AG09309 (cell line): ENCODE measurements around the gene MAPK8IP3.
"Not testable (repeated sequence)": the region's sequence is repeated elsewhere in the genome, so short reads cannot be mapped to it uniquely, and the experiment has no call there.

Experiments
- DNase-seq: peaks from one replicate; pipeline ENCODE4 v3.0.0-alpha.2; 2010; ENCODE audit warnings: low read depth
- H3K4me3 ChIP-seq: 2 replicates; pipeline ENCODE4 v1.5.1; 2011; ENCODE audit warnings: mild to moderate bottlenecking, low read depth, low read length, moderate library complexity; ENCODE audit not compliant: control insufficient read depth
- CTCF ChIP-seq: IDR thresholded peaks from 2 replicates; pipeline ENCODE4 v1.5.1; 2011; ENCODE audit warnings: mild to moderate bottlenecking, low read depth, low read length, inconsistent platforms; ENCODE audit not compliant: insufficient read depth, control insufficient read depth; ENCODE audit errors: missing control alignments

MAPK8IP3 gene

GRCh38 chr16:1727651-1728624, 21.9 kb downstream of the MAPK8IP3 start:
- TF ChIP-seq CTCF, result no peak
- no peak for DNase-seq
- no peak overlapping the region for H3K4me3 ChIP-seq

DNA sequence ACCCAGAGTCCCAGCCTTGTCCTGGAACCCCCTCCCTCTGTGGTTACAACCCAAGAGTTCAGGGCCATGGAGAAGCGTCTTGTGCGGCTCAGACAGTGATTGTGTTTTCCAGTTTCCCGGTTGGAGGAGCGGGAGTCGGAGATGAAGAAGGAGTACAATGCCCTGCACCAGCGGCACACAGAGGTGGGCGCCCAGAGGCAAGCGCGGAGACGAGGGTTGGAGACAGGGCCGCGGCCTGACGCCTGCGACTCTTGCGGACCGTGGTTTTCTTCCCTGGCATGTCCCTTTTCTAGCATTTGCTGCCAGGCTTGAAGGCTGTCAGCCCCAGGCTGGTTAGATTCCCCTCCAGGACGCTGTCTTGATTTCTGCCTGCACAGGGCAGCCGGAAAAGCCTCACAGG, 23.0 kb downstream of the MAPK8IP3 start:
- H3K4me3 ChIP-seq, result no peak overlapping the region
- TF ChIP-seq CTCF, result no peak
- no peak for DNase-seq

GRCh38 chr16:1729445-1729844, 23.4 kb downstream of the MAPK8IP3 start:
- no peak overlapping the region for H3K4me3 ChIP-seq
- DNase-seq, result no peak
- TF ChIP-seq CTCF, result no peak

GRCh38 chr16:1731073-1731472, 25.1 kb downstream of the MAPK8IP3 start:
- DNase-seq, result no peak
- H3K4me3 ChIP-seq, result no peak overlapping the region
- TF ChIP-seq CTCF, result no peak

GRCh38 chr16:1731603-1732002, 25.6 kb downstream of the MAPK8IP3 start:
- H3K4me3 ChIP-seq, result no peak overlapping the region
- no peak for TF ChIP-seq CTCF
- DNase-seq, result no peak

DNA sequence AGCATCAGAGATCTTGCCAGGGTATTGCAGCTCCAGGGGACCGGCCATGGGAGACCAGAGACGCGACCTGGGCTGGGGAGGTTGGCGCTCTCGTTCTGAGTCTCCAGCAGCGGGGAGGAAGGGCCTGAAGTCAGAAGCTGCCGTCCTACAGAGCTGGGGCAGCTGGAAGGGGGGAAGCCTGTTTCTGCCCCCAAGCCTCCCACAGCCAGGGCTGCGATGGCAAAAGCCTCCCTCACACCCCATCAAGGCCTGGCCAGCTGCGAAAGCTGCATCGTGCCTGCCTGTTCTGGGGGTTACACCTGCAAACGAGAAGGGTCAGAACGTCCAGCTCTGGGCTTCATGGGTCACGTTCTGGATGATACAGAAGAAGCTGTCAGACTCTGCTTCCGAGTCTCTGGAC, 26.1 kb downstream of the MAPK8IP3 start:
- no peak for DNase-seq
- no peak for TF ChIP-seq CTCF
- no peak overlapping the region for H3K4me3 ChIP-seq

DNA sequence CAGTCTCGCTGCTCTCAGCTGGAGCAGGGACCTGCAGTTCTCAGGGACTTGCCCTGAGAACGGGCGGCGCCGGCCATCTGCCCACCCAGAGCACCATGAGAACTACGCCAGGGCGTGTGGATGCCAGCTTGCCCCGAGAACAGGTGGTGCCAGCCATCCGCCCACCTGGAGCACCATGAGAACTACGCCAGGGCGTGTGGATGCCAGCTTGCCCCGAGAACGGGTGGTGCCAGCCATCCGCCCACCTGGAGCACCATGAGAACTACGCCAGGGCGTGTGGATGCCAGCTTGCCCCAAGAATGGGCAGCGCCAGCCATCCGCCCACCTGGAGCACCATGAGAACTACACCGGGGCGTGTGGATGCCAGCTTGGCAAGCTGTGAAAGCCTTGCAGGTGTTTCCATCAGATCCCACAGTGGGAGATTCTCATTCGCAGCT, 26.6 kb downstream of the MAPK8IP3 start:
- not testable (repeated sequence) for DNase-seq, H3K4me3 ChIP-seq
